MG63 (cell line): ENCODE results near the gene CTNS. TPM values are rescaled to one million over a fixed set of nuclear protein-coding genes. Genes with fewer than 3 reads are reported as not detected.

Experiments used
- DNase-seq: peaks from one replicate; pipeline ENCODE4 v3.0.0-alpha.2; 2020
- H3K27me3 ChIP-seq: fragments of 250-450 bp; sonication (Bioruptor Pico); 2 replicates; pipeline ENCODE4 v1.5.1; 2020; ENCODE audit warnings: mild to moderate bottlenecking, moderate library complexity
- H3K36me3 ChIP-seq: fragments of 250-450 bp; sonication (Bioruptor Pico); 2 replicates; pipeline ENCODE4 v1.5.1; 2020; ENCODE audit warnings: mild to moderate bottlenecking, moderate library complexity
- H3K4me3 ChIP-seq: fragments of 250-450 bp; sonication (Bioruptor Pico); 2 replicates; pipeline ENCODE4 v1.5.1; 2020; ENCODE audit warnings: mild to moderate bottlenecking, moderate library complexity
- H3K9me3 ChIP-seq: fragments of 250-450 bp; sonication (Bioruptor Pico); 2 replicates; pipeline ENCODE4 v1.5.1; 2020; ENCODE audit warnings: mild to moderate bottlenecking, moderate library complexity
- total RNA-seq: library from RNA; depleted of rRNA; stranded (reverse); fragments of >200 nt; shearing (Covaris generic); gene quantifications from 2 replicates; pipeline ENCODE4 v1.2.3, GENCODE V29; 2014; ENCODE audit warnings: low replicate concordance

Gene CTNS
- total RNA-seq, 1 experiment from 2014 or later: 2.2 TPM

DNA sequence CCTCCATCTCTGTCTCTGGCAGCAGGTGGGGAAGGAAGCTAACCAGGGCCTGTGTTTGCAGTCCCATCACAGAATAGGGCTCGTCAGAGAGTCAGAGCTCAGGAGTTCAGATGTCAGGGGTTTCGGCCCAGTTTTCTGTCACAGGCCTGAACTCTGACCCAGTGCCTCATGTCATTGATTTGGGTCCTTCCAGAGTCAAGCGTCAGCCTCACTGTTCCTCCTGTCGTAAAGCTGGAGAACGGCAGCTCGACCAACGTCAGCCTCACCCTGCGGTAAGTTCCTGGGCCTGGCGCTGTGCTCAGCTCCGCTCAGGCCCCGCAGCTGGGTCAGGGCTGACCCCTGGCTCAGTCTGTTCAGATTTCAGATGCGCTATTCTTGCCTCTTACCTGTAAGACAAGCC is 10.7 kb downstream of the CTNS start:
- Histone ChIP-seq H3K9me3 (no peaks in the 10 kb centered on the region), H3K4me3 (no peak overlapping the region), H3K36me3 (no peaks in the 10 kb centered on the region), H3K27me3 (no peaks in the 10 kb centered on the region)
- DNase-seq: no peak

DNA sequence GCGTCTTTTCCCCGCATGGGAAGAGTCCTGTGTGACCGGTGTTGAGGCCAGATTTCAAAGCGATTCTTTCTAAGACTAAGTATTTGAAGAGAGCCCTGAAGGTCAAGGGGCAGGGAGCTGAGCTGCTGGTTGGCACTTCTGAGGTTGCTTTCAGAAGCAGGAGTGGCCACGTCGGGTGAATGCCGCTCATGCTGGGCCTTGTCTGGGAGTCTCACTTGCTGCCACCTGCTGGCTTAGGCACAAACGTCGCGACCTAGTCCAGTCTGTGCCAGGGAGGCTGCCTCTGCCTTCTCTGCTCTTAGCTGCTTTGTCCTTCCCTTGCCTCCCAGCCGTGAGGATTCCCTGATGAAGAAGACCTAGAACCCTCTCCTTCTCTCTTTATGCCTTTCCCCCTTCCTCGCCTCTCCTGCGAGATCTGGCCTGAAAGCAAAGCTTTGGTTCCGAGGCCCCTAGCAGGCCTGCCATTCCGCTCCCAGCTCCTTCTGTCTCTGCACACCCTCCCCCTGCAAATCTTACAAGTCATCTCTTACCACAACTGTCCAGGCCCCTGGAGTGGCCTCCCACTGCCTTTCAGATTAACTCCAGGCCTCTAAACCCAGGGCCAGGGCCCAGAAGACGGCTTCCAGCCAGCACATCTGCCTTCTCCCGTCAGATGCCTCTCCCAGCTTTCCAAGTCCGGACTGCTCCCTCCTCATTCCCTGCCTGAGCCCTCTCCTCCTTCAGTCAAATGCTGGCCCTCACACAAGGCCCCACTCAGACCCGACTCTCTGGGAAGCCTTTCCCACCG is 11.4 kb downstream of the CTNS start:
- Histone ChIP-seq H3K4me3 (no peak overlapping the region), H3K9me3 (no peaks in the 10 kb centered on the region), H3K36me3 (no peaks in the 10 kb centered on the region), H3K27me3 (no peaks in the 10 kb centered on the region)
- peak; percentile 24 for DNase-seq

DNA sequence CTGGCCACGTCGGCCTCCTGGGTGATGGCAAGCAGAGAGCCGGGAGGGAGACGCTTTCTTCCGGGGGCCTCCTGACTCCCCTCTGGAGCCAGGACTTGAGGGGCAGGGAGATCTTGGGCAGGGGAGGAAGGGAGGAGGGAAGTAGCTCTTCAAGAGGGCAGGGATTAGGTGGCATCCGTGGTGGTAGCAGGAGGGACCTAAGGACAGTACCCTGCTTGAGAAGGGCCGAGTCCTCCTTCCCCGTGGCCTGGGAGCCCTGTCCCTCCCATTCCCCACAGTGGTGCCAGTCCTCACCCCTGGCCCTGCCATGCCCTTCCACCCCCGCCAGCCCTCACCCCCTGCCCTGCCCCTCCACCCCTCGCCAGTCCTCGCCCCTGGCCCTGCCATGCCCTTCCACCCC is 19.2 kb downstream of the CTNS start:
- no peak overlapping the region for H3K4me3 ChIP-seq
- H3K9me3 ChIP-seq: no peaks in the 10 kb centered on the region
- H3K27me3 ChIP-seq: no peaks in the 10 kb centered on the region
- no peaks in the 10 kb centered on the region for H3K36me3 ChIP-seq
- DNase-seq: no peak

DNA sequence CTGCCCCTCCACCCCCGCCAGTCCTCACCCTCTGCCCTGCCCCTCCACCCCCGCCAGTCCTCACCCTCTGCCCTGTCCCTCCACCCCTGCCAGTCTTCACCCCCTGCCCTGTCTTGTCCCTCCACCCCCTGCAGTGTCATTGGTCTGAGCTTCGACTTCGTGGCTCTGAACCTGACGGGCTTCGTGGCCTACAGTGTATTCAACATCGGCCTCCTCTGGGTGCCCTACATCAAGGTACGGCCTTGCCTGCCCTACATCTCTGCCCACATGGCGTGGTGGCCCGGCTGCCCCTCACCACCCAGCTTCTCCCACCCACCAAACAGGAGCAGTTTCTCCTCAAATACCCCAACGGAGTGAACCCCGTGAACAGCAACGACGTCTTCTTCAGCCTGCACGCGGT is 19.8 kb downstream of the CTNS start:
- Histone ChIP-seq H3K27me3 (no peaks in the 10 kb centered on the region), H3K4me3 (no peak overlapping the region), H3K36me3 (no peaks in the 10 kb centered on the region), H3K9me3 (no peaks in the 10 kb centered on the region)
- no peak for DNase-seq

DNA sequence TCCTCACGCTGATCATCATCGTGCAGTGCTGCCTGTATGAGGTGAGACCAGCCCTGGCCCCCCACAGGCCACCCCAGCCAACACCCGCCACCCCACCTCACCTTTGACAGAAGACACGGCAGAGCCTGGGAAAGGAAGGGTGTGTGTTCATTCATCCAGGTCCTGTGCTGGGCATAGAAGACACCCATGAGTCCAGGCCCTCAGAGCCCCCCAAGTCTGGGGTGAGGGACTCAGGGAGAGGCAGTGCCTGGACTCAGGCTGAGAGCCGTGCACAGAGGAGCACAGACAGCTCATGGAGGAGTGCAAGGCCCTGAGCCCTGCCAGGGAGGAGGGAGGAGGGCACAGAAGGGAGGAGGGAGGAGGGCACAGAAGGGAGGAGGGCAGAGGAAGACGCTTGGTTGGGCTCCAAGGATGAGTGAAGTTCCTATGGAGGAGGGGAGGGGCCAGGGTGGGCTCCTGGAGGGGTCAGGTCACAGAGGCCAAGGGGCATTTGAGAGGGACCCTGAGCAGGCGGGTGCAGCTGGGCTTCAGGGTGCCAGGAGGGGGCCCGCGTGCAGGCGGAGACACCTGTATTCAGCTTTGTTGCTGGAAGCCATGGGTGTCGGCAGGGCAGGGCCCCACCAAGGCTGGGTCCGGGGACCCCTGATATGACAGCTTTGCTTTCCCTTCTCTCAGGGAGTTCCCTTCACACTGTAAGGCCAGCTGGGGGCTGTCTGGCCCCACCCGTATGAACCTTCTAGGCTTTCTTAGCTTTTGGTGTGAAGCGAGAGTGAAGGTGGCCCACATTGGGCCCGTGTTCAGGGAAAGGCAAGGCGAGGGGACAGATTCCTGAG is 20.4 kb downstream of the CTNS start:
- Histone ChIP-seq H3K4me3 (no peak overlapping the region), H3K36me3 (no peaks in the 10 kb centered on the region), H3K9me3 (no peaks in the 10 kb centered on the region), H3K27me3 (no peaks in the 10 kb centered on the region)
- no peak for DNase-seq

DNA sequence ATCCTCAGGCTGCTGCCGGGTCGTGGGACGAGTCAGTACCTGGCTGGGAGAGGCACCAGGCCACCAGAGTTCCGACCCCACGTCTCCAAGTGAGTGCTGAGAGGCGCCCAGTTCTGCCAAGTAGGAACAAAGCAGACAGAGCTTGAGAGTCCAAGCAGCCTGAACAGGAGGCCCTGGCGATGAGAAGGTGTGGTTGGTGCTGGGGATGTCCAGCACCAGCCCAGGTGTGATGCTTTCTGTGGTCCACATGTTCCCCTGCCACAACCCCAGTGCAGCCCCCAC is 21.0 kb downstream of the CTNS start:
- H3K4me3 ChIP-seq: no peak overlapping the region
- no peaks in the 10 kb centered on the region for H3K9me3 ChIP-seq
- no peaks in the 10 kb centered on the region for H3K27me3 ChIP-seq
- no peak for DNase-seq
- H3K36me3 ChIP-seq: no peaks in the 10 kb centered on the region

DNA sequence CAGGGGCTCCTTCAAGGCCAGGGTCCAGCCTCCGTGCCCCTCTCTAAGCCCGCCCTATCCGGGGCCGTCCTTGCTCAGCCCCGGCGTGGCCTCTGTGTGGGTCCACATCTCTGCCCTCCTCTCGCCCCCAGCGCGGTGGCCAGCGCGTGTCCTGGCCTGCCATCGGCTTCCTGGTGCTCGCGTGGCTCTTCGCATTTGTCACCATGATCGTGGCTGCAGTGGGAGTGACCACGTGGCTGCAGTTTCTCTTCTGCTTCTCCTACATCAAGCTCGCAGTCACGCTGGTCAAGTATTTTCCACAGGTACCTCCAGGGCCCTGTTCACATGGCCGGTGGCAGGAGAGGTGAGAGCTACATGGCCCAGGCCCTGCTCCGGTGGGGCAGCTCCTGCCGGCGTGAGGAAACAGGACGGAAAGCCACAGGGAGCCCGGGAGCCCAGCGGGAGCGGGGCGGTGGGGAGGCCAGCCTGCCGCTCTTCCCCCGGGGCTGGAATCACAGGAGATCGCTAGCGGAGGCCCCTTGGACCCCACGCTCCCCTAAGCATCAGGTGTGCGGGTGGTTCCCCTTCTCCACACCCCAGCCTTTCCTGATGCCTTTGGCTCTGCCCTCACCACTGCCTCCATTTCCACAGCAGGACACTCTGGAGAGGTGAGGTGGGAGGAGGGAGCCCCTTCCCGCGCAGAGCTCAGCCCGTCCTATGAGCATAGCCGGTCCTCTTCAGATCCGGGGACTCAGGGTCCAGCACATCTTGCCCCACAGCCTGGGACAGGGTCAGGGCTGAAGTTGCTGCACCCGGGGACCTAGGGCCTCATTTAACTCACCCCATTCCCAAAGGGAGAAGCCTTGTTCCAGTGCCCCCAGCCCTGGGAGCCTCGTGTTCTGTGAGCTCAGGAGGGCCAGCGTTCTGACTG is 21.6 kb downstream of the CTNS start:
- Histone ChIP-seq H3K27me3 (no peaks in the 10 kb centered on the region), H3K36me3 (no peaks in the 10 kb centered on the region), H3K9me3 (no peaks in the 10 kb centered on the region), H3K4me3 (no peak overlapping the region)
- no peak for DNase-seq

DNA sequence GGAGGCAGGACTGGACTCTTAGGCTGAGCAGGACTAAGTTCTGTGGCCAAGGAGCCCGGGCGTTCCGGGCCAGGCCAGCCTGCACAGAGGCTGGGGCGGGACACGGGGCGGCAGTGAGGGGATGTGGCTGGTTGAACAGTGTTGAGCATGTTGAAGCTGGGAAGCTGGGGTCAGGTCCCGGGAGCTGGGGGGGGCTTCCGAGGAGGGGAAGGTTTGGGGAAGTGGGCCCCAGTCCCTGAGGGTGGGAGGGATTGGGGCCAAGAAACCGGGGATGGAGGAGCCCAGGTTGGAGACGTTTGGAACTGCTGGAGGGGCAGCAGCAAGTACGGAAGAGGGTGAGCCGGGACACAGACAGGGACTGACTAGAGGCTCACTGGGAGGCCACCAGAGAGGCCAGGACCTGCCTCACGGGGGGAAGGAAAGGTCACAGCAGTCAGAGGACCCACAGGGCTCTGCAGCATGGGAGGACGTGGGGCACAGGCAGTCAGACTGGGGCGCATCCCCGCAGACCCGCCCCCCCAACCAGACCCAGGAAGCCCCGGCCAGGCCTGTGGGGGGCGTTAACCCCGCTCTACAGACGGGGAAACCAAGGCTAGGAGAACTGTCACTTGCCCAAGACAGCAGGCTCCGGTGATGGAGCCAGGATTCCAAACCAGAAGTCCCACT is 22.4 kb downstream of the CTNS start:
- H3K4me3 ChIP-seq: no peak overlapping the region
- no peaks in the 10 kb centered on the region for H3K36me3 ChIP-seq
- H3K9me3 ChIP-seq: no peaks in the 10 kb centered on the region
- no peak for DNase-seq
- H3K27me3 ChIP-seq: no peaks in the 10 kb centered on the region

DNA sequence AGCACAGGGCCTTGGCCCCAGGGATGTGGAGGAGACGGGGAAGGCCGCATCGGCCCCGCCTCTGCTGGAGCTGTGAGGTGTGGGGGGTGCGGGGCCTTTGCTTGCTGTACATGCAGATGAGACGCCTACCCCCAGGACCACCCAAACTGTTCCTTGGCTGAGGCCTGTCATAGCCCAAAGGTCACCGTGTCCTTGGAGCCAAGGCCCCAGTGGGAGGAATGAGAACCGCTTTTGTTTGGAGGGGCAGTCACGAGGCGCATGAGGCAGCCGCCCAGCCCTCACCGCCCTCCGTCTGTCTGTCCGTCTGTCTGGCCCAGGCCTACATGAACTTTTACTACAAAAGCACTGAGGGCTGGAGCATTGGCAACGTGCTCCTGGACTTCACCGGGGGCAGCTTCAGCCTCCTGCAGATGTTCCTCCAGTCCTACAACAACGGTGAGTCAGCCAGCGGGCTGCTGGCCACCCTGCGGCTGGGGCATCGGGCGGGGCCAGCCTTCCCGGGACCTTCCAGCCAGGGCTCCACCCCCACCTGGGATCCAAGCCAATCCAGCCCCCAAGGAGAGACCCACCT is 23.1 kb downstream of the CTNS start:
- H3K36me3 ChIP-seq: peaks cover 3% of the 10 kb centered on the region; the same call in 1 of the 2 replicates
- no peaks in the 10 kb centered on the region for H3K9me3 ChIP-seq
- H3K4me3 ChIP-seq: no peak overlapping the region
- H3K27me3 ChIP-seq: no peaks in the 10 kb centered on the region
- DNase-seq: peak; percentile 87

DNA sequence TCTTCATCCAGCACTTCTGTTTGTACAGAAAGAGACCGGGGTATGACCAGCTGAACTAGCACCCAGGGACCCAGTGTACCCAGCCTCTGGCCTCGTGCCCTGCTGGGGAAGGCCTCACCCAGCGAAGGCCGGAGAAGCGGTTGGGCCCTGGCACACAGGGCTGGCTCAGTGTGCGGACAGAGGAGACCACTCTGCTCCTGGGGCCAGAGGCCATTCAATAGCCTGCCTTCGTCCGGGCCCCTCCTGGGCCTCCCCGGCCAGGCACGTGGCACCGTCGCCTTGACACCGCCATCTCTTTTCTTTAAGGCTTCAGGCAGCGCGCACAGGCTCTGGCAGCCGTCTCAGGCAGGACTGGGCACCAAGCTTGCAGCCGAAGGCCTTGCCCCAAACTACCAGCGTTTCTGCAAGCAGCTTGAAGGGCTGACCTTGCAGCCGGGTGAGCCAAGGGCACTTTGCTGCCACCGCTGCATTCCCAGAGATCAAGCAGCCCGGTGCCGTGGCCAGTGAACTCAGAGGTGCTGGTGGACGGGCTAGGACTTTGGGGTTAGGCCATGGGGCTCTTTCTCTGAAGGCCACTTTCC is 23.8 kb downstream of the CTNS start:
- H3K4me3 ChIP-seq: no peak overlapping the region
- DNase-seq: no peak
- H3K27me3 ChIP-seq: no peaks in the 10 kb centered on the region
- no peaks in the 10 kb centered on the region for H3K9me3 ChIP-seq
- peaks cover 7% of the 10 kb centered on the region for H3K36me3 ChIP-seq

DNA sequence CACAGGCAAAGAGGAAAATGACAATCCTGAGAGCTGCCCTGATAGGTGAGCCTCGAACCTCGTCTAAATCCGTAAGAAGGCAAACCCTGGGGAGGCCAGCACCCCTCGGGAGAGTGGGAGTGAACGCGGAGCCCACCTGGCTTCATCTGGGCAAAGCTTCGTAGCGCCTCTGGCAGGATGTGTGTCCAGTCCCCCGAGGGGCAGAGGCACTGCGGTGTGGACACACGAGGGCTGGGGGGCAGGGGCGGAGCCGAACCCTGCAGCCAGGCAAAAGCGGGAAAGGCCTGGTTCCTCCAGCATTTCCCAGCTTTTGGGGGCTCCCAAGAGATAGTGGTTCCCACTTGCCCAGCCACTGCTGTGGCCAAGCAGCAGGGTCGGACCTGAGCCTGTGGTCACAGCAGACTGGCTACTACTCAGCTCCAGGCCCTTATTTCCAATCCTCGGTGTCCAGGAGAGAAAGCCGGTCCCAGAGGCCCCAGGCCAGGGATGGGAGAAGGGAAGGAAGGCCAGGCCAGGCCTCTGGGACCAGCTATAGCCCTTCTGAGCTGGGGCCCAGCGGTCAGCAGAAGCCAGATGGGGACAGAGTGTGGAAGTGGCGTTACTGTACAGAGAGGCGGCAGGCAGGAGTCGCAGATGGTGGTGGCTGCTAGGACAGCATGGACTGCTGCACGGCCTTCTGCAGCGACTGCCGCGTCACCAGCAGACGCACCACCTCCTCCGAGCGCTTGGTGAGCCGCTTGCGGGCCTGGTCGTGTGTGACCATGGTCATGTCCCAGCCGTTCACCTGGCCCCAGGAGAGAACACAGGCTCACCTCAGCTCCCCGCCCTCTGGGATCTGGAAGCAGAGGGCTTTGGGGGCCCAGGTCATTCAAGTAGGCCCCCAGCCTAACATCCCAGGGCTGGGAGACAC is 26.8 kb downstream of the CTNS start:
- peaks cover 7% of the 10 kb centered on the region for H3K36me3 ChIP-seq
- no peaks in the 10 kb centered on the region for H3K27me3 ChIP-seq
- no peaks in the 10 kb centered on the region for H3K9me3 ChIP-seq
- no peak for DNase-seq
- no peak overlapping the region for H3K4me3 ChIP-seq

DNA sequence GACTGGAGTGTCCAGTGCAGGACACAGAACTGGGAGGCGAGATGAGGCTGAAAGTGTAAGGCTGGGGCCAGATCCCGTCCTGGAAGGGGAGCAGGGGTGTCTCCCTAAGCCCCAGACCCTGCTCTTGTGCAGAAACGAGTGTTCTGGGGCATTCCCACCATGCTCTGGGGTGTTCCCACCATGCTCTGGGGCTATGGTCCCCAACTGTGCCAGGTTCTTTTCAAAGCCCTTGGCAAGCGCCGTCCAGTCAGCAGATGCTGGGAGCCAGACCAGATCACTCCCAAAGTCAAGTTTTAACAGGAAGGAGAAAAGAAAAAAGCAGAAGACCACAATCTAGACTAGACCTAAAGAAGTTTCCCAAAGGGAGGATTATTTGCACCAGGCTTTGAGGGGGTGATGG is 29.3 kb downstream of the CTNS start:
- Histone ChIP-seq H3K27me3 (no peaks in the 10 kb centered on the region), H3K4me3 (no peak overlapping the region), H3K36me3 (peaks cover 14% of the 10 kb centered on the region), H3K9me3 (no peaks in the 10 kb centered on the region)
- no peak for DNase-seq

DNA sequence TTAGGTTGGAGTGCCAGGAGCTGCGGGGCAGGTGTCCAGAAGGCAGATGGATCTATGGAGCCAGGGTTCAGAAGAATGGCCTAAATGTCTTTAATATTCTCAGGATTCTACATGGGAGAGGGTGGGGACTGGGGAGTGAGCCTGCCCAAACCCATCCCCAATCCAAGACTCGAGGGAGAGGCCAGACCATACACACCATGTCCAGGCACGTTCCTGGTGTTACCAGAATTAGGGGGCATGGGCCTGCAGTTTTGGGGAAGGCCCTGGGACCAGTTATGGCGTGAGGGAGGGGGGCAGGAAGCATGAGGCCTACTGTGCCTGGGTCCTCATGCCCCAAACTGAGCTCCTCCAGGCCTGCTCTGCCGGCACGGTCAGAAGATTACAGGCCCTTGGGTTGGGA is 30.0 kb downstream of the CTNS start:
- no peak overlapping the region for H3K4me3 ChIP-seq
- no peaks in the 10 kb centered on the region for H3K9me3 ChIP-seq
- H3K27me3 ChIP-seq: no peaks in the 10 kb centered on the region
- DNase-seq: no peak
- H3K36me3 ChIP-seq: peaks cover 14% of the 10 kb centered on the region

DNA sequence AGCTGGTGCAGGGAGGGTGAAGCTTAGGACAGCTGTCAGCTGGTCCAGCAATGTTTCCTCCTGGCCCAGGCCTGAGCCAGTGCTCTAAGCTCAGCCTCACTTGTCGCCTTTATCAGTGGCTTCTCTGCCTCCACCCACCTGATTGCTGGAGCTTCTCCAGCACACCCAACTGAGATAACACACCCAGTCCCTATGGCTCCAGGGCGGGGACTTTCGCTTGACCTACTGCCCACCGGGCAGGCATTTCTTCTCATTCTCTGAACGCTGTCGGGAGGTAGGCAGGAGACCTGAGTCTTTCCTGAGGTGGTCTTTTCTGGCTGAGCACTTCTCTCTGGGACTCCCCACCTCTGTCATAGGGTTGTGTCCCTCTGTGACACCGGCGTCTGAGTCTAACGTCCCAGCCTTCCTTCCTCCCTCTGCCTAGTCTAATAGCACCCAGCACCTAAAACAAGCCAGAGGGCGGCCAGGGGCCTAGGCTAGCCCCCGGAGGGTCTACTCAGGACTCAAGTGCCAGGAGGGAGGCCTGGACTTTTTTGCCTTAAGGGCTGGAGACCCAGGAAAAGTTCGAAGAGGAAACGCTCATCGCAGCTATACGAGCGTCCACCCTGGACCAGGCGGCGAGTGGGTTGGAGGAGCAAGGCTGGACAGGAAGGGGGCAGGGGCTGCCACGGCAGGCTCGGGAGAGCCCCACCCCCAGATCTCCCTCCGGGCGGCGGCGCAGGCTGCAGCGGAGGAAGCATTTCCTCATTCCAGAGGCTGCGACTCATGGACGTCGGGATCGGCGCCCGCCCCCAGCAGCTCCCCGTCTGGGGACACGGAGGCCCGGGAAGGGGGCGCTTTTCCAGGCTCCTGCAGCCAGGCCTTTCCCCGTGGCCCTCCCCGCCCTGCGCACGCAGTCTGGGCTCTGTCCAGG is 31.1 kb downstream of the CTNS start:
- DNase-seq: peak; percentile 88
- no peaks in the 10 kb centered on the region for H3K9me3 ChIP-seq
- no peaks in the 10 kb centered on the region for H3K27me3 ChIP-seq
- H3K4me3 ChIP-seq: peak overlapping the region; percentile 99
- peaks cover 14% of the 10 kb centered on the region for H3K36me3 ChIP-seq
